ENCODE results near the gene PNRC1.
"Not testable (repeated sequence)": the region's sequence is repeated elsewhere in the genome, so short reads cannot be mapped to it uniquely, and the experiment has no call there.

The PNRC1 gene

GRCh38 chr6:89048985-89049384, 31.6 kb upstream of the PNRC1 start:
- no peak overlapping the region for H3K27ac Mint-ChIP-seq

GRCh38 chr6:89050155-89050554, 30.4 kb upstream of the PNRC1 start:
- Mint-ChIP-seq H3K27ac (no peak overlapping the region), H3K27me3 (no peaks in the 10 kb centered on the region), H3K4me1 (peaks cover 1% of the 10 kb centered on the region), H3K4me3 (no peak overlapping the region), H3K9me3 (peaks cover 2% of the 10 kb centered on the region), H3K36me3 (no peaks in the 10 kb centered on the region)
- no peak for ATAC-seq

More at GRCh38 chr6:89048985-89049384, 31.6 kb upstream of the PNRC1 start:
- H3K36me3 Mint-ChIP-seq, result no peaks in the 10 kb centered on the region
- ATAC-seq, result no peak
- no peaks in the 10 kb centered on the region for H3K27me3 Mint-ChIP-seq
- H3K4me3 Mint-ChIP-seq, result no peak overlapping the region
- H3K4me1 Mint-ChIP-seq, result peaks cover 7% of the 10 kb centered on the region
- peaks cover 2% of the 10 kb centered on the region for H3K9me3 Mint-ChIP-seq

- no peaks in the 10 kb centered on the region for H3K27me3 Mint-ChIP-seq
- H3K27ac Mint-ChIP-seq, result no peak overlapping the region
- peak; percentile 39 for ATAC-seq
- peaks cover 2% of the 10 kb centered on the region for H3K9me3 Mint-ChIP-seq
- no peaks in the 10 kb centered on the region for H3K36me3 Mint-ChIP-seq
- no peaks in the 10 kb centered on the region for H3K4me1 Mint-ChIP-seq
- no peak overlapping the region for H3K4me3 Mint-ChIP-seq
These were observed 29.9 kb upstream of the PNRC1 start for GRCh38 chr6:89050697-89051096.

- H3K36me3 Mint-ChIP-seq, result no peaks in the 10 kb centered on the region
- ATAC-seq, result no peak
- no peaks in the 10 kb centered on the region for H3K27me3 Mint-ChIP-seq
- H3K4me1 Mint-ChIP-seq, result no peaks in the 10 kb centered on the region
- peaks cover 2% of the 10 kb centered on the region for H3K9me3 Mint-ChIP-seq
- no peak overlapping the region for H3K4me3 Mint-ChIP-seq
- H3K27ac Mint-ChIP-seq, result no peak overlapping the region
These were observed 28.9 kb upstream of the PNRC1 start for GRCh38 chr6:89051676-89052075.

GRCh38 chr6:89054208-89054607, 26.3 kb upstream of the PNRC1 start:
- Mint-ChIP-seq H3K4me3 (no peak overlapping the region), H3K4me1 (no peaks in the 10 kb centered on the region), H3K27me3 (no peaks in the 10 kb centered on the region), H3K36me3 (no peaks in the 10 kb centered on the region), H3K9me3 (peaks cover 2% of the 10 kb centered on the region), H3K27ac (no peak overlapping the region)
- ATAC-seq, result no peak

GRCh38 chr6:89057759-89058158, 22.8 kb upstream of the PNRC1 start:
- ATAC-seq, result no peak
- H3K4me3 Mint-ChIP-seq, result no peak overlapping the region
- H3K27me3 Mint-ChIP-seq, result no peaks in the 10 kb centered on the region
- H3K9me3 Mint-ChIP-seq, result peaks cover 2% of the 10 kb centered on the region
- no peaks in the 10 kb centered on the region for H3K4me1 Mint-ChIP-seq
- no peaks in the 10 kb centered on the region for H3K36me3 Mint-ChIP-seq
- H3K27ac Mint-ChIP-seq, result no peak overlapping the region

- H3K27me3 Mint-ChIP-seq, result peaks cover under 1% of the 10 kb centered on the region
- H3K27ac Mint-ChIP-seq, result no peak overlapping the region
- no peaks in the 10 kb centered on the region for H3K4me1 Mint-ChIP-seq
- H3K36me3 Mint-ChIP-seq, result no peaks in the 10 kb centered on the region
- ATAC-seq, result no peak
- H3K4me3 Mint-ChIP-seq, result no peak overlapping the region
- peaks cover 2% of the 10 kb centered on the region for H3K9me3 Mint-ChIP-seq
These were observed 21.9 kb upstream of the PNRC1 start for GRCh38 chr6:89058627-89059026.

- H3K4me1 Mint-ChIP-seq, result peaks cover 6% of the 10 kb centered on the region
- H3K27me3 Mint-ChIP-seq, result peaks cover 7% of the 10 kb centered on the region
- no peak overlapping the region for H3K4me3 Mint-ChIP-seq
- ATAC-seq, result no peak
- no peaks in the 10 kb centered on the region for H3K9me3 Mint-ChIP-seq
- no peak overlapping the region for H3K27ac Mint-ChIP-seq
- no peaks in the 10 kb centered on the region for H3K36me3 Mint-ChIP-seq
These were observed 21.3 kb upstream of the PNRC1 start for GRCh38 chr6:89059227-89059626.

- Mint-ChIP-seq H3K27me3 (peaks cover 9% of the 10 kb centered on the region), H3K36me3 (no peaks in the 10 kb centered on the region), H3K4me1 (peaks cover 7% of the 10 kb centered on the region), H3K9me3 (no peaks in the 10 kb centered on the region), H3K4me3 (no peak overlapping the region), H3K27ac (no peak overlapping the region)
- no peak for ATAC-seq
These were observed 16.7 kb upstream of the PNRC1 start for GRCh38 chr6:89063881-89064280.

- H3K27ac Mint-ChIP-seq, ATAC-seq, H3K36me3 Mint-ChIP-seq, H3K4me3 Mint-ChIP-seq, H3K9me3 Mint-ChIP-seq, H3K4me1 Mint-ChIP-seq: not testable (repeated sequence)
- peaks cover 17% of the 10 kb centered on the region for H3K27me3 Mint-ChIP-seq
These were observed 15.6 kb upstream of the PNRC1 start for GRCh38 chr6:89064931-89065330.

GRCh38 chr6:89066121-89066520, 14.4 kb upstream of the PNRC1 start:
- H3K4me3 Mint-ChIP-seq, H3K36me3 Mint-ChIP-seq, ATAC-seq, H3K27ac Mint-ChIP-seq, H3K9me3 Mint-ChIP-seq, H3K4me1 Mint-ChIP-seq: not testable (repeated sequence)
- peaks cover 18% of the 10 kb centered on the region for H3K27me3 Mint-ChIP-seq

GRCh38 chr6:89066940-89067646, 13.5 kb upstream of the PNRC1 start:
- no peak for ATAC-seq
- no peak overlapping the region for H3K4me3 Mint-ChIP-seq
- H3K27me3 Mint-ChIP-seq, result peaks cover 18% of the 10 kb centered on the region
- no peaks in the 10 kb centered on the region for H3K9me3 Mint-ChIP-seq
- no peak overlapping the region for H3K27ac Mint-ChIP-seq
- no peaks in the 10 kb centered on the region for H3K36me3 Mint-ChIP-seq
- H3K4me1 Mint-ChIP-seq, result peaks cover 7% of the 10 kb centered on the region

GRCh38 chr6:89067796-89068195, 12.8 kb upstream of the PNRC1 start:
- no peak for ATAC-seq
- Mint-ChIP-seq H3K27ac (no peak overlapping the region), H3K9me3 (no peaks in the 10 kb centered on the region), H3K4me1 (peaks cover 7% of the 10 kb centered on the region), H3K36me3 (no peaks in the 10 kb centered on the region), H3K4me3 (no peak overlapping the region), H3K27me3 (peaks cover 18% of the 10 kb centered on the region)

- Mint-ChIP-seq H3K27ac (no peak overlapping the region), H3K9me3 (no peaks in the 10 kb centered on the region), H3K4me1 (peaks cover 6% of the 10 kb centered on the region), H3K4me3 (no peak overlapping the region), H3K36me3 (no peaks in the 10 kb centered on the region), H3K27me3 (peaks cover 17% of the 10 kb centered on the region)
- ATAC-seq, result no peak
These were observed 11.9 kb upstream of the PNRC1 start for GRCh38 chr6:89068695-89069094.

GRCh38 chr6:89069536-89070163, 10.9 kb upstream of the PNRC1 start:
- Mint-ChIP-seq H3K27me3 (peaks cover 9% of the 10 kb centered on the region), H3K36me3 (no peaks in the 10 kb centered on the region), H3K4me3 (no peak overlapping the region), H3K9me3 (no peaks in the 10 kb centered on the region), H3K4me1 (no peaks in the 10 kb centered on the region), H3K27ac (no peak overlapping the region)
- no peak for ATAC-seq

- ATAC-seq, result no peak
- no peaks in the 10 kb centered on the region for H3K36me3 Mint-ChIP-seq
- no peaks in the 10 kb centered on the region for H3K9me3 Mint-ChIP-seq
- no peak overlapping the region for H3K4me3 Mint-ChIP-seq
- no peak overlapping the region for H3K27ac Mint-ChIP-seq
- H3K4me1 Mint-ChIP-seq, result no peaks in the 10 kb centered on the region
- peaks cover 9% of the 10 kb centered on the region for H3K27me3 Mint-ChIP-seq
These were observed 9.5 kb upstream of the PNRC1 start for GRCh38 chr6:89071036-89071435.
